DMS 273 treated with DMSO at 0.1 percent for 48 hours (cell line): ENCODE measurements around the gene PRPF40A.
A peak's percentile ranks its signal among the peaks of the same experiment; 100 is the strongest.

Experiments used
- DNase-seq: peaks from one replicate; lab custom pipeline; 2025; lab: John Stamatoyannopoulos, UW

Gene PRPF40A

GRCh38 chr2:152716805-152717227 lies 445 bp downstream of the PRPF40A start:
- peak; percentile 16 for DNase-seq

DNA sequence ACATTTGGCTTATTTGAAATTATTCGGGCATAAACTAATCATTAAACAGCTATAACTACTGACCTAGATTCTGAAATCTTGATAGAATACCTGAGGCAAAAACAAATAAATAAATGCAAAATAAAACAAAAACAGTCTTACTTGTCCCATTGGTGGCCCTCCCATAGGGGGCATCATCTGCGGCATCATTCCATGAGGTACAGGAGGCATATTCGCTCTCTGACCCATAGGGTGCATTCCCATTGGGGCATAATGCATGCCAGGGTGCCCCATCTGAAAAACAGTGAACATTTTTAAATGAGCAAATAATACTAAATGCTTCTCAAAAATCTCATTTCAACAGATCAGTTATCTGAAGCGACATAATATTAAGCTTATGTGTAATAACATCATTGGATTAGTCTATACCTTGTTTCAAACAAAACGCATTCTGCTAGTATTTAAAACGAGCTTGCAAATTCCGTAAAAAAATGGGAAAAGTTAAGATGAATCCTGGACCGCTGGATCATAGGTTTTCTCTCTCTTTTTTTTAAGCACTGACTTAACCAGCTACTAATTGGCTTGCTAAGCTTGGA lies 1.3 kb downstream of the PRPF40A start:
- peak; percentile 5 for DNase-seq

DNA sequence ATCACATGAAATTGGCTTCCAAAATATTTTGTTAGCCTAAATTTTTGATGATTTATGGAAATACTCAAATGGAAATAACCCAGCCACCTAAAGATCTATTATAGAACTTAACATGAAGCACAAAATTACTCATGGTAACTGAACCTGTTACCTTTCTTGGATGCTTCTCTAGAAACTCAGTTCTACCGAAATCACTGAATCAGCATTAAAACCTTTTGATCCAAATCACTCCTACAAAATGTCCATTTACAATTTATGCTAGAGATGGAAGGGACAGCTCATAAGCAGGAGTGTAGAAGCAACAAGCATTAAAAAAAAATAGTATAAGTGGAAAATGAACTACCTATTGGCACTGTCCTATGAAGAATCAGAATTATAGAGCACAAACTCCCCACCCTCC lies 2.1 kb downstream of the PRPF40A start:
- DNase-seq: no peak

GRCh38 chr2:152710713-152711112 lies 6.5 kb downstream of the PRPF40A start:
- no peak for DNase-seq

DNA sequence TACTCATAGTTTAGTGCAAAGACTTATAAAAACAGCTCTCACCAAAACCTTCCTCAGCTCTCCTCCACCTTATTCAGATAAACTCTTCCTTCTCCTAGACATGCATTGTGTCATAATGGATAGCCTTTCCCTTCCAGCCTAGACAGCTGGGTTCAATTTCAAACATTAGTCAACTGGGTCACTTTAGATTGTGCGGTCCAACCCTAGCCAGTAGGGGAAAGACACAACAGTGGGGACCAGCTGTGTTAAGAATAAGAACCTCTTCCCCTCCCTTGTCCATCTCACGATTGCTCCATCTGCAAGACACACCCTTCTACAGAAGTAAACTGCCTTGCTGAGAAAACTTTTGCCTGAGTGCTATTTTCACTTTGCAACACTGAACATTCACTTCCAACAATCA lies 8.5 kb downstream of the PRPF40A start:
- no peak for DNase-seq

GRCh38 chr2:152706477-152707021 lies 10.7 kb downstream of the PRPF40A start:
- DNase-seq: no peak

DNA sequence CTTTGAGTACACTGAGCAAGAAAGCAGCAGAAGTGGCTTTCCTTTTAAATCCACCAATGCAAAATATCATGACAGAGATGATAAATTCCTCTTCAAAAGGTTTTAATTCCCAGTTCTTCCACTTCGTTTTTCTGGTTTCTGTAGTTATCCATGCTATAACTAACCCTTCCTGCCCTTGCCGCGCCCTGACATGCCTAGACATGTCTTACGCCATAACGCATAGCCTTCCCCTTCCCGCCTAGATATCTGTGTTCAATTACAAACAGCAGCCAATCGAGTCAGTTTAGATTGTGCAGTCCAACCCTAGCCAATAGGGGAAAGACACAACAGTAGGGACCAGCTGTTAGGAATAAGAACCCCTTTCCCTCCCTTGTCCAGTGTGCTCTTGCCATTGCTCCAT lies 16.1 kb downstream of the PRPF40A start:
- no peak for DNase-seq

DNA sequence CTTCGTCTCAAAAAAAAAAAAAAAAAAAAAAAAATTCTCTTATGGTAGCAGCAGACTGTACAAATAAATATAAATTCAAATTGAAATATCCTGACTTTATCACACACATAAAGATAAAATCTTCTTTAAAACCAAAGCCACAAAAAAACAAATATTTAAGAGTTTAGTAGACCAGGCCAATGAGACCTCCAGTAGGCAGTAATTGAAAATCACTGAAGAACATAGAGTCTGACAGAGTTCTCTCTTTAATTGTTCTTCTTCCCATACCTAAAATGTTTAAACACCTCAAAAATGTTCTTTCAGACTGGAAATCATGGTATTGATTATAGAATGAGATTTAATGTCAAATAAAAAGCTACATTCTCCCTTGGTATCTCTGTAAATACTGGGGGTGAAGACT lies 20.8 kb downstream of the PRPF40A start:
- no peak for DNase-seq

- no peak for DNase-seq
These were observed 21.5 kb downstream of the PRPF40A start for GRCh38 chr2:152695763-152696162.

DNA sequence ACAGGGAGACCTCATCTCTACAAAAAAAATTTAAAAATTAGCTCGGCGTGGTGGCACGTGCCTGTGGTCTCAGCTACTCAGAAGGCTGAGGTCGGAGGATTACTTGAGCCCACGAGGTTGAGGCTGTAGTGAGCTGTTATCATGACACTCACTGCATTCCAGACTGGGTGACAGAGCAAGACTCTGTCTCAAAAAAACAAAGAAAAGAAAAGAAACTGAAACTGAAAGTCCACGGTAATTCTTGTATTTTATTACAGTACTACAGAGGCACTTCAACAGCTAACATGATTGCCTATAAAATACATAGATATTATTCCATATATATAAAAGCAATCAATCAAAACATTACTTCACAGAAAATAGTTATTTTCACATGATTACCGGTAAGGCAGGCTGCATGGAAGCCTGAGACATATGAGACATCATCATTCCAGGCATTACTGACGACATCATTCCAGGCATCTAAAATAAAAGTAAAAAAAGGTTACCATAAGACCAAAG lies 23.1 kb downstream of the PRPF40A start:
- DNase-seq: no peak

DNA sequence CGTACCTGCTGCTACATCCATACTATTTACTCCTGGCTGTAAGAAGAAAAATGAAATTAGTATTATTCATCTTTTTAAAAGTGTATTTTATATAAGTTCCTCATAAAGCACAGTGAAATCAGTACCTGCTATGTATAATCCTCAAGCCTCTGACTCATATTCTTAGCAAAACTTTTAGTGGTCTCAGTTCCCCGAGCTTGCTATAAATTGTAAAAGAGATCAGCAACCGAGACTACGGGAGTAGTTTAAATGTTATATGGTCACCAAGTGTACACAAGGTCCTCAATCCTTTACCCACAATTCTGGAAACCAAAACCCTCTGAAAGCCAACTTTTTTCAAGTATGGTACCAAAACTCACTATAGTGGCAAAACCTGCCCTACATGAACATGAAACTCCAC lies 24.2 kb downstream of the PRPF40A start:
- DNase-seq: no peak

DNA sequence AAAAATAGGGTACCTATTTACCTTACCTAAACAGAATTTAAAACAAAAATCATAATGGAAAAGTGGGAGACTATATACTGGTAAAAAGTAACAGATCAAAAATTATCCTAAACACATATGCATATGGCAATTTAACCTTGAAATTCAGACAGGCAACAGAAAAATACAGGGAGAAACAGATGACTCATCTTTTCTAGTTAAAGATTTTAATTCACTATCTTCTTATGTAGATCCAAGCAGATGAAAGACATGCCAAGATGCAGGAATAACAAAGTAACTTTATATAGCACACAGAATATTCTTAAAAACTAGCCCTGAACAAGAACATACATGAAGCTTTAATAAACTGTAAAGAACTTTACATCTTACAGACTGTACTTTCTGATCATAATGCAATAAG lies 30.9 kb downstream of the PRPF40A start:
- DNase-seq: no peak

DNA sequence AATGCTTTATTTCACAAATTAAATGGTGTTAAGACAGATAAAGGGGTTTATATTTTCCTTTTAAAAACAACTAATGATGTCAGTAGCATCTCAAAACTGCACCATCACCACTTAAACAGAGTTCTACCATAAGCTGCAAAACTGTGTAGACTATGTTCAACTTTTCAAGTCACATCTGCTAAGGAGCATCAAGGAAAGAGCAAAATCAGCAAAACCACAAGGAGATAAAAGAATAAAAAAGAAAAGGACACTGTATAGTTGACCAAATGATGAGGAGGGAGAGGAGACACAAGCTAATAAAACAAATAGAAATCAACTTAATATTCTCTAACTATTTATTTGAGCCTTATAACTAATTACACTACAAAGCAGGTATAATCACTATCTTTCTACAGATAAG lies 33.9 kb downstream of the PRPF40A start:
- DNase-seq: no peak

DNA sequence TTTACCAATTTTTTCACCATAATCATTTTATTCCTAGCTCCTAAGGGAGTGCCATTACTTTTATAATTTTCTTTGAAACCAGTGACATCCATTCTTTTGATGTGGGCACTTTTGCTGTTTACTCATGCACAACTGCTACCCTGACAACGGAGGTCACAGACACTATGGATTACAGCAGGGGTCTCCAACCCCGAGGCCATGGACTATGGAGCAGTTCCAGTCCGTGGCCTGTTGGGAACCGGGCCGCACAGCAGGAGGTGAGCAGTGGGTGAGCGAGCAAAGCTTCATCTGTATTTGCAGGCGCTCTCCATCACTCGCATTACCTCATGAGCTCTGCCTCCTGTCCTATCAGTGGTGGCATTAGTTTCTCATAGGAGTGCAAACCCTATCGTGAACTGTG lies 34.6 kb downstream of the PRPF40A start:
- DNase-seq: no peak

- no peak for DNase-seq
These were observed 38.5 kb downstream of the PRPF40A start for GRCh38 chr2:152678808-152679207.

DNA sequence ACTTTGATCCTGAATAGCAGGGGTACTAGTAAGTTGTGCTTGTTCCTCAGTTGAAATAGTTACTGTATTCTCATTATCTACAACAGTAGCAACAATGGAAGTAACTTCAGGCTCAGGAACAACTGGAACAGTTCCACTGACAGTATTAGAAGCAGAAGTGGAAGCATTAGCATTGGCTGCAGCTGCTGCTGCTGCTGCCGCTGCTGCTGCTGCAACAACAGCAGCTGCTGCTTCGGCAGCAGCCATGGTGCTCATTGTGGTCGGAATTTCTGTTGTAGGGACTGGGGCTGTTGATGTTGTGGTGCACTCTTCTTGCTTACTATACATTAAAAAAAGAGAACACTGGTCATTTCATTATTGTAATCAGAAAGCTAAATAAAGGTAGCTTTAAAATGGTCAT lies 40.8 kb downstream of the PRPF40A start:
- DNase-seq: no peak

DNA sequence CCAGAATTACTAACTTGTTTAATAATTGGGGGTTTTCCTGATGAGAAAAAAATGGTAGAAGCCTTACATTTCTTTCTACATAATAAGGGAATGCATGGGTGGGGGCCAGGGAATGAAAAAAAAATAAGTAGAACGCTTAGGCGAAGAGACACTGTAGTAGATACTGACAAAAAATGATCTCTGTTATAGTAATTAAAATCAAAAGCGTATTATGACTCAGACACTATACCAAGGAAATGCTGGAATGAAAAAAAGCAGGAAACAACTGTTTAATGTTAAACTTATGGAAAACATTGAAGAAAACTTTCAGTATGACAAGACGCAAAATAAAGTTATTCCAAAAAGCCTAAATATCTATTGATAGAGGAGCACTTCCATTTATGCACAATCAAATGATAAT lies 42.9 kb downstream of the PRPF40A start:
- DNase-seq: no peak

DNA sequence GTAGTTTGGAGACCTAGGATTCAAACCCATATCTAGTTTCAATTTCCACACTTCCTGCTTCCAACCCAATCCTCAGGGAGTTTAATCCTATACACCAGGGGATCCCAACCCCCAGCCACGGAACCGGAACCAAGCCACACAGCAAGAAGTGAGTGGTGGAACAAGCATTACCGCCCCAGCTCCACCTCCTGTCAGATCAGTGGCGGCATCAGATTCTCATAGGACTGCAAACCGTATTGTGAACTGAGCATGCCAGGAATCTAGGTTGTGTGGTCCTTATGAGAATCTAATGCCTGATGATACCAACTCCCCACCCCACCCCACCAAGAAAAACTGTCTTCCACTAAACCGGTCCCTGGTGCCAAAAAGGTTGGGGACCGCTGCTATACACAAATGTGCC lies 52.5 kb downstream of the PRPF40A start:
- DNase-seq: no peak

DNA sequence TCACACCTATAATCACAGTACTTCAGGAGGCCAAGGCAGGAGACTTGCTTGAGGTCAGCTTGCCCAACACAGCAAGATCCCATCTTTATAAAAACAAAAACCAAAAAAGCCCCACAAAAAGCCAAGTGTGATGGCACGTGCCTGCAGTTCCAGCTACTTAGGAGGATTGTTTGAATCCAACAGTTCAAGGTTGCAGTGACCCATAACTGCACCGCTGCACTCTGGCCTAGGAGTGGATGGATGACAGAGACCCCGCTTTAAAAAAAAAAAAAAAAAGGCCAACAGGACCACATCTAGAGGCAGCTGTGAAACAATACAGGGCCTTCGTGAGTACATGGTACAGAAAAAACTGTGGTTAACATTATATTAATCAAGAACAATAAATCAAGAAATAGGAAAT lies 56.2 kb downstream of the PRPF40A start:
- no peak for DNase-seq

DNA sequence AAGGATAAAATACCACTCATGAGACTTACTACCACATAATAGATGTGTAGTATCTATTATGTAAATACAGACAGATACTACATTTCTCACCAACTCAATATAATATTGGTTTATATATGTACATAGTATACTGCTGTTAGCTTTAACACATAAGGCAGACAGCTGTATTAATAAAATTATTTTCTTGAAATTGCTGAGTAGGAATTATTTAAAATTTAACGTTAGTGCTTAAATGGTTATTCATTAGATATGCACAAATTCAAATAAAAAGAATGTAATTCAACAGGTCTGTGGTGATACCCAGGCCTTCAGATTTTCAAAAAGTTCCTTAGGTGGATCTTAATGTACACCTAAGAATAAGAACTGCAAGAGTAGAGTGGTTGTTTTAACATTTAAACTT lies 59.0 kb downstream of the PRPF40A start:
- DNase-seq: no peak

GRCh38 chr2:152657043-152657442 lies 60.2 kb downstream of the PRPF40A start:
- no peak for DNase-seq

DNA sequence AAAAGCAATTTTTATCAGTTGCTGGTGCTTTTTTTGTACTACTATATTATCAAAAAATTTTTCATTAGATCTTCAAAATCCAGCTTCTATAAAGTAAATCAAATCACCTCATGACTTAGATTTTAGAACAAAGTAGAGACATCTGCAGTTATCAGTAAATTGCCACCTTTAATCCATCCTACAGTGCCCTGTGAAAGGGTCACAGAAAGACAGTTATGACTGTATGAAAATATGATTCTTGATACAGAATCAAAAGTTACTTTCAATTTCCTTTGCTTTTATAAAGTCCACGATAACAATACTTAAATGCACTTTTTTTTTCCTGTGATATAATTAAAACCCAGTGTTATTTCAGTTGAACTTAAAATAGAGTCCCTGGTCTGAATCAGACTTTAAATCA lies 61.4 kb downstream of the PRPF40A start:
- DNase-seq: no peak

DNA sequence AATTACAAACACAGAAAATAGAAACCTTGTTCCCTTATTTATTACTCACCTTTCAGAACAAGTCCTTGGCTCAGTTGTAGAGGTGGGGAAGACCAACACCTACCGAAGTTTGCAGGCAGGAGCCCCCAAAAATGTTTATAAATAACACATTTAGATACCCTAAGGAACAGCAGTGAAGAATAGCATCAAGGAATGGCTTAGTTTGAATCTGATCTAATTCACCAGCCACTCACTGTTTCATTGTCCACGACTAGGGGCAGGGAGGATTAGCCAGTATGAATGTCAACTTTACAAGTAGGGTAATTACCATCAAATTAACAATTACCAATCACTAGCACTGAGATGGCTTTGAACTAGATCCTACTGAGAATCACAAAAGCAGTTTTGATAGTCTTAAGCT lies 65.4 kb downstream of the PRPF40A start:
- no peak for DNase-seq

DNA sequence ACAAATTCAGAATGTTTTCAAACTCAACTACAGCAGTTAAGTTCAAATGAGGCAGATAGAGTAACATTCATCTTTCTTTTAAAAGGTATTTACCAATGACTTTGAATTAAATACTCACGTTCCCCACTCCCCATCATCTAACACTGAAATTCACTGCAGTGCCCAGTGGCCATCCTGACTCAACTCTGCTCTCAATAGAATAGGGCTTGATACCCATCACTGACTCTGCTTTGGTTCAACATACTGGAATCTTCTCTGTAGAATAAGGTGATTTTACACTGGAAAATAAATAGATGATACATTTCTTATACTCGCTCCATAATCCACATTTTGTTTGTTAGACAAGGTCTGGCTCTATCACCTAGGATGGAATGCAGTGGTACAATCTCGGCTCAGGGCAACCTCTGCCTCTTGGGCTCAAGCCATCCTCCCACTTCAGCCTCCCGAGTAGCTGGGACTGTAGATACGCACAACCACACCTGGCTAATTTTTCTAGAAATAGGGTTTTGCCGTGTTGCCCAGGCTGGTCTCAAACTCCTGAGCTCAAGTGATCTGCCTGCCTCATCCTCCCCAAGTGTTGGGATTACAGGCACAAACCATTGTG lies 66.4 kb downstream of the PRPF40A start:
- no peak for DNase-seq
